Measurements from ENCODE around the gene JAG1.

Gene JAG1

DNA sequence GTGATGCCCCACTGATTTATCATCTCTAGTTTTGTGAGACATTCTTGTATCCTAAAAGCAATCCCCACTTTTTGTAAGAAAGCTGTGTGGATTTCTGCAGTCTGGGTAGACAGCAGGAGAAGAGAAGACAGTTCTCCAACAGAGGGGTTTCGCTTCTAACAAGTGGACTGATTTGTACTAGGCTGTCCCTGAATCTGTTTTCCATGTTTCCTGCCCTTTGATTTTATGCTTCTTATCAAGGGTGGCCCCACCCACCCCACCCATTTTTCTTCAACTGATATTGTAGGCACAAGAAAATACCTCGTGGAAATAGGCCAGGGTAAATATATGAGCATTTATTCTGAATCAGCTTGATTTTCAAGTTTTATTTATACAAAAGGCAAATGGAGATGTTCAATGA, 25.7 kb upstream of the JAG1 start:
- no peak for DNase-seq (ENCODE audit: low read depth)

DNA sequence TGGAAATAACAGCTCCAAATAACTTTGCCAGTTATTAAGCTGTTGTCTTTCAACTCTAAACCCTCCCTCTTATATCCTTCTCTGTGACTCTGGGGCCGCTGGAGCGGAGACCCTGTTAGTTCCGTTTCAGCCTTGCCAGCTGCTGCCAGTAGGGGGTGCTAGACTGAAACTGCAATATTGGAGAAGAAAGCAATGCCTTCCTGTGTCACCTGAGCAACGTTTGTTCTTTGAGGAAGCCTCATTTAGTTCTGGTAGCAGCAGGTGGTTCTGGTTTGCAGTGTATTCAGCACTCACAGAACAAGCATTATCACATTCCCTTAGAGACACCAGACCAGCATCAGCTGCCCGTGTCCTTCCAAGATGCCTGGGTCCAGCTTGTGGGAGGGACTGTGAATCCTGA, 22.9 kb upstream of the JAG1 start:
- DNase-seq (ENCODE audit: low read depth) = no peak

DNA sequence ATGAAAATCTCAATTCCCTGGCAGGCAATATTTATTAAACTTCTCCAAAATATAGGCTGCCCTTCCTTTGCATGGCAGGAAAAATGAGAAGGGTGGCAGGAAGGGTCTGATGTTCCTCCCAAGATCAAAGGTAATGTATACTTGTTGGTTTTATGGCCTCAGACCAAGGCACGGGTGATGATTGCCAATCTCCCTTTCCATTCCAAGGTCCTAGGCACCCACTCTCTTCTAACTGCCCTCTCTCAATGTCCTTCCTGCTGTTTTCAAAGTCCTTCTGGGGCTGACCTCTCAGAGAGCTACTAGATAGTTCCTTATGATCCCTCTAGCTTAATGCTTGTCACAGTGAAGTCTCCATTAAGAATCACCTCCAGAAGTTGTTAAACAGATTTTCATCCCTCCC, 15.6 kb upstream of the JAG1 start:
- no peak for DNase-seq (ENCODE audit: low read depth)

- no peak for DNase-seq (ENCODE audit: low read depth)
Observed at GRCh38 chr20:10687895-10688294, 14.1 kb upstream of the JAG1 start.

GRCh38 chr20:10686356-10687133, 12.7 kb upstream of the JAG1 start:
- no peak for DNase-seq (ENCODE audit: low read depth)

GRCh38 chr20:10683537-10683936, 9.7 kb upstream of the JAG1 start:
- no peak for DNase-seq (ENCODE audit: low read depth)

GRCh38 chr20:10682939-10683338, 9.1 kb upstream of the JAG1 start:
- DNase-seq (ENCODE audit: low read depth) = no peak

DNA sequence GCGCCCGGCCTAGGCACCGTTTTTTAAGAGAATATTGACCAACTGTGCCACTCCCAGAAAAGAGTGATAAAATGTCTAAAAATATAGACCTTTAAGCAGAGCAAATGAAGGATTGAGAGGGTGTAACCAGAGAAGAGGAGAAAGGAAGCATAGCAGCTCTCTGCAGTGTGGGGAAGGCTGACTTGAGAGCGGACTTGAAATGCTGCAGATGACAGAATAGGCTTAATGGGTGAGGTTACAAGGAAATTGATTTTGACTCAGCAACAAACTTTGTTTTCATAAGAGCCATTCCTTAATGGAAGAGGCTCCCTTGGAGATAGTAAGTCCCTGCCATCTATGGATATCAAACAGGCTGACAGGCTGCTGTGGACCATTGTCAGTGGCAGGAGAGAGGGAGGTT, 7.7 kb upstream of the JAG1 start:
- no peak for DNase-seq (ENCODE audit: low read depth)

DNA sequence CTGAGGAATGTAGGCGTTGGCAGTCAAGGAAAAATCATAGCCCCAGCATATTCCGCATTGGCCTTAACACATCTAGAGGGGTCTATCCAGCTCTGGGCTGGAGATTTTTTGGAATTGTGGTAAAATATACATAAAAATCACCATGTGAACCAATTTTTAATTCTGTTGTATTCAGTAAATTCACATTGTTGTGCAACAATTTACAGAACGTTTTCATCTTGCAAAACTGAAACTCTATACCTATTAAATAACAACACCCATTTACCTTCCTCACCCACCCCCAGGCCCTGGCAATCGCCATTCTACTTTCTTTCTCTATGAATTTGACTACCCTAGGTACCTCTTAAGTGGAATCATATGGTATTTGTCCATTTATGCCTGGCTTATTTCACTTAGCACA, 6.8 kb upstream of the JAG1 start:
- no peak for DNase-seq (ENCODE audit: low read depth)

DNA sequence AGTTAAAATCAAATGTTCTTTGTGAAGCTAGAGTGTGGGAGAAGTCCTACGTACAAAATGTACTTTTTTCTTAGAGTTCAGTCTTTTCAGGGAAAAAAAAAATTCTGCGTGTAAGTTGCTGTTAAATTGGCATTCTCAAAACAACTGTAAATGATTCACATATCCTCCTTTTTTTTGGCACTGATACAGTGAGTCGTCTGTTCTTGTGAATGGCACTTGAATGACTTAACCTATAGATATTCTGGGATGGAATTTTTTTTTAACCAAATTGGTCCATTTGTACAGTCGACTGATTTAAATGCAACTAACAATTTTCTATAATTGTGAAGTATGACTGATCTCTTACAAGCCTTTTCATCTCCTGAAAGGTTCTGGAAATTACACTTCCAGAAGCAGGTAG, 5.5 kb upstream of the JAG1 start:
- no peak for DNase-seq (ENCODE audit: low read depth)

GRCh38 chr20:10676518-10676917, 2.7 kb upstream of the JAG1 start:
- no peak for DNase-seq (ENCODE audit: low read depth)

DNA sequence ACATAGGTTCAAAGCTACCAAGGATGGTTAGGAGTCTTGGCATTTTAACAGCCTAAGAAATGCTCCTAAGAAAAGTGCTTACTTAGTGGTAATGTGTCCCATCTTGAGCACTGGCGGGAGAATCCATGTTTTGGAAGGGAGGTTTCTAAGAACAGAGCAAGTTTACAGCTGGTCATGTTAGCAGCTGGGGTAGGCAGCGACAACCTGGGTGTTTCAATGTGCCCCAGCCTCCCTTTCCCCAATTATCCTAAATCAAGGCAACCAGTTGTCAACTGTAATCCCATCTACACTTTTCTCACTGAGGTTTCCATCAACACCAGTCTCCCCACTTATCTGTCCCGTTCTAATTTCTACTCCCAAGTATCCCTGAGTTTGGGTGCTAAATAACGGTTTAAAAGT, 1.6 kb upstream of the JAG1 start:
- no peak for DNase-seq (ENCODE audit: low read depth)

GRCh38 chr20:10674684-10675449, 1.1 kb upstream of the JAG1 start:
- no peak for DNase-seq (ENCODE audit: low read depth)

- no peak for DNase-seq (ENCODE audit: low read depth)
Observed at GRCh38 chr20:10673176-10673841, 490 bp downstream of the JAG1 start.

DNA sequence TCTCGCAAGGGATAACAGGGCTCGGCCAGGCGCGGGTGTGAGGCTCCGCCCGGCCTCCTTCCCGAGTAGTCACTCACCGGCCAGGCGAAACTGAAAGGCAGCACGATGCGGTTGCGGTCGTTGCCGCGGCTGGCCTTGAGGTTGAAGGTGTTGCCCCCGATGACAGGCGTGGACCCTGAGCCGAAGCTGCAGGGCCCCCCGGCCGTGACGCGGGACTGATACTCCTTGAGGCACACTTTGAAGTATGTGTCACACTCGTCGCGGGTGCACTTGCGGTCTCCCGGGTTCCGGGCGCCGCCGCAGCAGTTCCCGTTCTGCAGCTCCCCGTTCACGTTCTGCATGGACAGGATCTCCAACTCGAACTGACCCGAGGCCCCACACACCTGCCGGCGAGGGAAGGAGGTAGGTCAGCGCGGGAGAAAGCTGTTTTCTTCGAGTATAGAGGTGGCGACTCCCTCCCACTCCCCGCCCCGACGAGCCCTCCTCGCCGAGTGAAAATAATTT, 1.1 kb downstream of the JAG1 start:
- DNase-seq (ENCODE audit: low read depth) = no peak

GRCh38 chr20:10671919-10672623, 1.7 kb downstream of the JAG1 start:
- DNase-seq (ENCODE audit: low read depth) = no peak

DNA sequence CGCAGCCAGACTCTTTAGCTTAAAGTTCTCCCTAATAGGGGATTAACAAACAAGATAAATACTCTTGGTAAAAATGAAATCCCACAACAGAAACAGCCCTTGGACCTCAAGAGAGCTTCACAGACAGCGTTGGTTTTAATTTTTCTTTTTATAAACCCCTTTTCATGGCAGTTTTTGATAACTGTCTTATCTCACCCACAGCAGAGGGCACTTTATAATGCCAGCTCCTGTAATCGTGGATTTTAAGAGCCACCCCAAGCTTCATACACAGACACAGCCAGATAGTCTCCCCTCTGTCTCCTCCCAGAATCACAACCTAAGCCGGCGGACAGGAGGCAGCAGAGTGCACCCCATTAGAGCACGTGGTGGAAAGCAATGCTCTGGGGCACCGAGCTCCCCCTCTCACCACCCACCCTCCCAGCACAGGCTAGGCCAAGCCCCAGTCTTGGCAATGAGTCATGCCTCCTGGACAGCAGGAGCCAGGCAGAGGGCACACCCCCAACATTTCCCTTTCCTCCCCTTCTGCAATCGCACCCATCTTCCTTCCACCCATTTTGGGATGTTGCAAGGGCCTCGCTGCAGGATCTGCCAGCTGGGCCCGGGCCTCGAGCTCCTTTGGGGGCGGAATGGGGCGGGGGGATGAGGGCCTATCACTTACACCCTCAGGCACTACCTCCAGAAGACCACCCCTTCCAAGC, 2.4 kb downstream of the JAG1 start:
- no peak for DNase-seq (ENCODE audit: low read depth)

DNA sequence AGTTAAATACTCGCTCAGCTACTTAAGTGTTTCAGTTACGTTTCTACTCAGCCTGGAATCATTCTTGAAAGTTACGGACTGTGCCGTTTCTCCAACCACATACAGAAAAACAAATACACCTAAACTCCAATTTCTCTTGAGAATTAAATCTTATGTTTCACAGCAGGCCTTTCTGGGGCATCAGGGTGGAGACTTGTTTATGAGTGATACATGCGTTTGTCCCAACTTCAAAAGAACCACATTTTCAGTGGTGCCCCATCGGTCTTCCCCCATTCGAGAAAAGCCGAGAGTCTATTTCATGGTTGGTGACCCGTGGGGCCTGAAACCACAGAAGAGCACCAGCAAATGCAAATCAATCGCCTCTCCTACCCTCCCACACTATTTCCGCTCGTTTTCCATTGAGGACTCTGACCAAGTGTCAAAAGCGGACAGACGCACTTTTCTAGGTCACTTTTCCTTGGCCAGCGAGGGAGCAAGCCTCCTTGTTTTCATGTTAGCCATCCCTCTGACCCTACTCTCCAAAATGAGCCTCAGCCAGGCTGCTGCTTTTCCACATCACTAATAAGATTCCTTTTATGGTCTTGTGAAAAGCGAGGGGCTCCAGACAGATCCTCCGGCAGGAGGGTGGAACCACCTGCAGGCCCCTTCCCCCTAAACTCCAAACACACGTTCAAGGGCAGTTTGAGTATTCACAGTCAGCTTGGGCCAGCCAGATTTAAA, 3.1 kb downstream of the JAG1 start:
- no peak for DNase-seq (ENCODE audit: low read depth)

- DNase-seq (ENCODE audit: low read depth) = no peak
Observed at GRCh38 chr20:10669843-10670446, 3.9 kb downstream of the JAG1 start.

DNA sequence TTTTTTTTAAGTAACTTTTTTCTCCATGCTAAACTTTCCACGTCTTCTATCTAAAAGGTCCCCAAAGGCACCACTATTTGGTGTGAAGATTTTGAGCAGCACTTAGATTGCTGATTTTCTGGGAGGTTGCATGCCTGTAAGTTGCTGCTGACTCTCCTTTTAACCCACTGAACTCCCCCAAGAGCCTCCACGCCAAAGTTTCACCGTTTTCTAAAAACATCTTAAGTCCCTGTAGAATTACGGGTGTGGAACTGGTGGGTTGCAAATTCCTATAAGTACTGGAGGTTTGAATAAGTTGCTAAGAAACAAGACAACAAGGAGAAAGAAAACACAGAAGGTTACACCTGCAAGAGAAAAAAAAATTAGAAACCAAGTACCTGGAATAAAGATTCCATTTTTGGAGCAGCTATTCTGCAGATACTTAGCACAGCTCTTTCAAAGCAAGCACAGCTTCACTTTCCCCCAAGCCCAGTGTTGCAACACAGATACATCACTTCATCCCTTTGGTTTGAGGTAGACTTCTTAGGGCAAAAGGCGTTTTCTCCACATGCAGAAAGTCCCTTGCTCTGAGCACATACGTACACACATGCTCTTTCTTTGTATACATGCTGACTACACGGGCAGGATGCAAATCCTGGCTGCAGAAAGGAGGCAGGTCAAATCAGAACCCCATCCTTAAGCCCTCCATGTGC, 5.0 kb downstream of the JAG1 start:
- no peak for DNase-seq (ENCODE audit: low read depth)

Data from activated T-helper 1 cell treated with Interleukin-2 at 50 U/mL for 16 hours (primary cell).